H1 (cell line): ENCODE results near the gene DLX4. TPM values are rescaled to one million over a fixed set of nuclear protein-coding genes. Genes with fewer than 3 reads are reported as not detected.
A peak's percentile ranks its signal among the peaks of the same experiment; 100 is the strongest.

Source experiments
- CTCF ChIA-PET: fragments of 300-600 bp; sonication (Branson Sonifier 250); formaldehyde crosslinking; loops from one replicate; lab custom pipeline; 2021; ENCODE audit not compliant: partially characterized antibody; lab: Charles Lee
- POLR2A ChIA-PET: fragments of 300-600 bp; sonication (Branson Sonifier 250); formaldehyde crosslinking; loops from one replicate; lab custom pipeline; 2021; ENCODE audit warnings: inconsistent platforms; ENCODE audit not compliant: partially characterized antibody; lab: Charles Lee
- DNase-seq, 2 experiments: peaks; one replicate each; pipeline versions ENCODE4 v3.0.0 to v3.0.0-alpha.2; 2010 to 2022; ENCODE audit warnings: low spot score in 2 of 2, low read depth in 1 of 2, mixed read lengths in 1 of 2
- FAIRE-seq: peaks from 2 replicates; lab custom pipeline; 2011; peaks lifted over from hg19 to GRCh38; lab: Jason Lieb, UNC
- H2AFZ ChIP-seq: 2 replicates; pipeline ENCODE4 v1.8.1; 2012; ENCODE audit warnings: low read length, inconsistent platforms
- H2AK5ac ChIP-seq: 2 replicates; pipeline ENCODE4 v1.6.1; 2013; ENCODE audit warnings: low read depth, low read length
- H2BK120ac ChIP-seq: replicated peaks from 2 replicates; pipeline ENCODE3; 2013; ENCODE audit warnings: low read depth, low read length, inconsistent platforms
- H2BK12ac ChIP-seq: 2 replicates; pipeline ENCODE4 v1.6.1; 2013; ENCODE audit warnings: low read depth, low read length
- H2BK15ac ChIP-seq: 2 replicates; pipeline ENCODE4 v1.6.1; 2013; ENCODE audit warnings: low read length
- H2BK20ac ChIP-seq: 2 replicates; pipeline ENCODE4 v1.6.1; 2013; ENCODE audit warnings: low read length
- H2BK5ac ChIP-seq: 2 replicates; pipeline ENCODE4 v1.6.1; 2013; ENCODE audit warnings: low read depth, low read length
- H3K14ac ChIP-seq: 2 replicates; pipeline ENCODE4 v1.6.1; 2013; ENCODE audit warnings: inconsistent platforms; ENCODE audit not compliant: insufficient read length
- H3K18ac ChIP-seq: 2 replicates; pipeline ENCODE4 v1.6.1; 2013; ENCODE audit warnings: low read length; ENCODE audit errors: extremely low read depth
- H3K23ac ChIP-seq: 2 replicates; pipeline ENCODE4 v1.6.1; 2013; ENCODE audit warnings: inconsistent platforms; ENCODE audit not compliant: insufficient read length
- H3K23me2 ChIP-seq: 2 replicates; pipeline ENCODE4 v1.6.1; 2013; ENCODE audit warnings: low read depth, low read length
- H3K27ac ChIP-seq: 2 replicates; pipeline ENCODE4 v1.6.1; 2011; ENCODE audit warnings: low read depth, low read length, inconsistent platforms
- H3K27me3 ChIP-seq, 4 experiments: replicated peaks in 1 of 4; 1 replicate in 1 of 4; 2 replicates in 3 of 4; pipeline versions ENCODE4 v1.6.1 to v1.8.1; 2011 to 2013; ENCODE audit warnings: low read length in 3 of 4, mild to moderate bottlenecking in 3 of 4, inconsistent platforms in 2 of 4, mixed read lengths in 2 of 4, moderate library complexity in 1 of 4; ENCODE audit not compliant: control insufficient read depth in 3 of 4, insufficient read depth in 3 of 4; ENCODE audit errors: extremely low read depth in 1 of 4
- H3K36me3 ChIP-seq, 4 experiments: 2 replicates each; pipeline versions ENCODE4 v1.6.1 to v1.8.1; 2011 to 2013; ENCODE audit warnings: mild to moderate bottlenecking in 4 of 4, low read length in 3 of 4, moderate library complexity in 2 of 4, control low read depth in 1 of 4, inconsistent platforms in 1 of 4; ENCODE audit not compliant: insufficient read depth in 4 of 4, control insufficient read depth in 2 of 4
- H3K4ac ChIP-seq: replicated peaks from 2 replicates; pipeline ENCODE3; 2013; ENCODE audit warnings: low read length, low read depth, mixed read lengths, inconsistent platforms; ENCODE audit not compliant: insufficient read length
- H3K4me1 ChIP-seq, 4 experiments: replicated peaks in 1 of 4; 1 replicate in 1 of 4; 2 replicates in 3 of 4; pipeline versions ENCODE4 v1.6.1 to v1.8.1; 2011 to 2013; ENCODE audit warnings: low read length in 3 of 4, inconsistent platforms in 2 of 4, mixed read lengths in 1 of 4; ENCODE audit not compliant: insufficient read depth in 4 of 4, control insufficient read depth in 3 of 4
- H3K4me2 ChIP-seq, 2 experiments: 2 replicates each; pipeline versions ENCODE4 v1.6.1 to v1.8.1; 2011 to 2013; ENCODE audit warnings: low read depth in 2 of 2, low read length in 2 of 2, control low read depth in 1 of 2, inconsistent platforms in 1 of 2, mild to moderate bottlenecking in 1 of 2; ENCODE audit not compliant: insufficient read depth in 1 of 2
- H3K4me3 ChIP-seq, 4 experiments: fragments of 200-600, 300-600 bp in 1 of 4; sonication (generic), shearing (Covaris generic), sonication (Bioruptor Twin) in 1 of 4; 2 replicates each; pipeline versions ENCODE4 v1.5.1 to v1.8.1; 2011 to 2016; ENCODE audit warnings: low read length in 4 of 4, low read depth in 3 of 4, control low read depth in 2 of 4, inconsistent platforms in 2 of 4, mild to moderate bottlenecking in 2 of 4, mixed read lengths in 1 of 4, moderate library complexity in 1 of 4; ENCODE audit not compliant: insufficient read depth in 2 of 4; ENCODE audit errors: extremely low read depth in 1 of 4
- H3K56ac ChIP-seq: replicated peaks from 2 replicates; pipeline ENCODE3; 2013; ENCODE audit warnings: low read depth, mild to moderate bottlenecking, mixed read lengths, low read length, inconsistent platforms; ENCODE audit not compliant: insufficient read length
- H3K79me1 ChIP-seq: 2 replicates; pipeline ENCODE4 v1.6.1; 2013; ENCODE audit warnings: low read depth, low read length, control low read depth
- H3K79me2 ChIP-seq, 2 experiments: 2 replicates each; pipeline versions ENCODE4 v1.6.1 to v1.8.1; 2012 to 2013; ENCODE audit warnings: low read length in 2 of 2, mild to moderate bottlenecking in 2 of 2, inconsistent platforms in 1 of 2; ENCODE audit not compliant: insufficient read depth in 2 of 2, control insufficient read depth in 1 of 2
- H3K9ac ChIP-seq, 4 experiments: replicated peaks in 1 of 4; 1 replicate in 1 of 4; 2 replicates in 3 of 4; pipeline versions ENCODE4 v1.6.1 to v1.8.1; 2011 to 2013; ENCODE audit warnings: low read depth in 3 of 4, low read length in 3 of 4, control low read depth in 2 of 4, mild to moderate bottlenecking in 2 of 4, moderate library complexity in 2 of 4, inconsistent platforms in 1 of 4; ENCODE audit errors: extremely low read depth in 1 of 4
- H3K9me3 ChIP-seq, 2 experiments: 2 replicates each; pipeline versions ENCODE4 v1.6.1 to v1.8.1; 2012 to 2013; ENCODE audit warnings: mild to moderate bottlenecking in 2 of 2, moderate library complexity in 2 of 2, control low read depth in 1 of 2, inconsistent platforms in 1 of 2, low read depth in 1 of 2, low read length in 1 of 2, mixed read lengths in 1 of 2; ENCODE audit not compliant: insufficient read depth in 2 of 2
- H4K20me1 ChIP-seq, 2 experiments: replicated peaks in 1 of 2; 2 replicates each; pipeline versions ENCODE3 to v1.8.1; 2011 to 2013; ENCODE audit warnings: inconsistent platforms in 2 of 2, low read length in 2 of 2, mild to moderate bottlenecking in 1 of 2; ENCODE audit not compliant: insufficient read depth in 2 of 2, control insufficient read depth in 1 of 2
- H4K5ac ChIP-seq: 2 replicates; pipeline ENCODE4 v1.6.1; 2013; ENCODE audit warnings: low read length, low read depth, mixed read lengths, inconsistent platforms; ENCODE audit not compliant: insufficient read length
- H4K8ac ChIP-seq: 2 replicates; pipeline ENCODE4 v1.8.0; 2013; ENCODE audit warnings: mild to moderate bottlenecking, moderate library complexity, low read length, inconsistent platforms; ENCODE audit not compliant: insufficient read depth; ENCODE audit errors: extremely low read depth
- H4K91ac ChIP-seq: replicated peaks from 2 replicates; pipeline ENCODE3; 2013; ENCODE audit warnings: low read length, mixed read lengths, inconsistent platforms; ENCODE audit not compliant: insufficient read length
- JUN ChIP-seq: IDR thresholded peaks from 2 replicates; pipeline ENCODE4 v1.6.1; 2011; ENCODE audit warnings: low read depth, mild to moderate bottlenecking, improper control_type of control experiment, low read length
- RXRA ChIP-seq: IDR thresholded peaks from 2 replicates; pipeline ENCODE4 v1.6.1; 2011; ENCODE audit warnings: low read depth, mild to moderate bottlenecking, low read length, moderate library complexity; ENCODE audit not compliant: insufficient read depth
- WGBS, 2 experiments: shearing (Covaris generic) in 1 of 2; methylation state at CpG; one replicate each; pipeline versions ENCODE4 v1.1.6 to v1.1.7; 2013 to 2015; ENCODE audit warnings: low lambda C conversion rate in 2 of 2, mixed read lengths in 2 of 2, inconsistent platforms in 1 of 2, low coverage in 1 of 2, missing lambda C conversion rate in 1 of 2; ENCODE audit not compliant: insufficient replicate concordance in 2 of 2, insufficient coverage in 1 of 2, insufficient read length in 1 of 2; ENCODE audit errors: extremely low coverage in 1 of 2, missing lambda C conversion rate in 1 of 2; 5-methylcytosine and 5-hydroxymethylcytosine counted together
- polyA plus RNA-seq, 7 experiments: library from polyadenylated mRNA; depleted of rRNA in 3 of 7; stranded (reverse) in 5 of 7; unstranded in 2 of 7; fragments of >200 nt in 5 of 7; fragments of 200-250 nt in 2 of 7; gene quantifications; 1 replicate in 5 of 7; 2 replicates in 1 of 7; 4 replicates in 1 of 7; pipeline versions ENCODE4 v1.2.1 to v1.2.3, GENCODE V29; 2011 to 2013; ENCODE audit warnings: missing spikeins in 2 of 7, mixed read lengths in 2 of 7
- small RNA-seq: library from polyadenylated mRNA; stranded (forward); fragments of <200 nt; extraction: miRNeasy Mini kit (QIAGEN cat#:217004); gene quantifications from one replicate; pipeline ENCODE3, GENCODE V24; 2013; ENCODE audit not compliant: insufficient read depth
- total RNA-seq: library from RNA; stranded (reverse); fragmentation: NEBNext Ultra II Directional; extraction: Animal tissue kit (Norgen Biotek cat#: 25700); gene quantifications from 2 replicates; pipeline ENCODE4 v1.2.1, GENCODE V29; 2021

DLX4 gene
- total and polyA plus RNA-seq, 2 of the 8 experiments (the other 6 are each of a cell fraction or from before 2014, with no cell fraction given), result 0.67 to 0.80 TPM

GRCh38 chr17:50023520-50023919 is 54.5 kb downstream of the DLX4 start:
- FAIRE-seq (no peak), DNase-seq (no peak)
- no peak overlapping the region for H3K27ac ChIP-seq
- H3K79me1 ChIP-seq, result no peaks in the 10 kb centered on the region
- 0 out of 7 replicates have a peak, but pooled peaks cover 0 to under 1% (median 0%) of the 10 kb centered on the region in 4 experiments for H3K27me3 ChIP-seq
- no peak overlapping the region for H2BK5ac ChIP-seq
- no peak overlapping the region for H2BK15ac ChIP-seq
- no peak overlapping the region for H3K4me2 ChIP-seq
- H3K23me2 ChIP-seq, result no peaks in the 10 kb centered on the region; the same call in 1 of the 2 replicates
- H4K8ac ChIP-seq, result no peak overlapping the region
- no peak overlapping the region for H3K14ac ChIP-seq
- no peaks in the 10 kb centered on the region for H3K36me3 ChIP-seq
- H2AFZ ChIP-seq, result no peak overlapping the region
- H4K20me1 ChIP-seq, result peaks cover 0 to 2% of the 10 kb centered on the region in 2 experiments
- no peak overlapping the region for H2AK5ac ChIP-seq
- CTCF ChIA-PET, result no interaction called here
- H3K23ac ChIP-seq, result no peak overlapping the region
- H3K56ac ChIP-seq, result no peak overlapping the region
- peaks cover 5 to 18% of the 10 kb centered on the region in 2 experiments; a peak in 3 of 4 replicates for H3K9me3 ChIP-seq
- H3K18ac ChIP-seq, result no peak overlapping the region
- no peak overlapping the region for H2BK20ac ChIP-seq
- no peaks in the 10 kb centered on the region for H3K79me2 ChIP-seq
- H2BK12ac ChIP-seq, result no peak overlapping the region
- H3K4me1 ChIP-seq, result peaks cover 0 to 14% (median 10%) of the 10 kb centered on the region in 4 experiments; a peak in 6 of 7 replicates
- no peak overlapping the region for H2BK120ac ChIP-seq
- no peak overlapping the region for H4K5ac ChIP-seq
- no peak overlapping the region for H3K9ac ChIP-seq
- no peak overlapping the region for H3K4me3 ChIP-seq
- no peak overlapping the region for H3K4ac ChIP-seq
- TF ChIP-seq JUN (peak; percentile 66; the same call in 1 of the 2 replicates), RXRA (no peak)
- TF ChIP-seq, all 59 proteins: peak for 1
- POLR2A ChIA-PET, result no interaction called here
- H4K91ac ChIP-seq, result no peak overlapping the region
- 64% methylated on average over 8 of the region's 8 CpGs; no CpG with 5 or more reads in 1 of the 2 experiments for WGBS, 2 experiments

Small RNA genes within 50 kb of the gene (small RNA-seq; reads per million reads assigned to genes)
- gene RNU6-1313P, result not detected

Other genes starting within 250 kb of the DLX4 start
- 25.3 and 28.4 TPM in 2 replicates for gene FAM117A, start 205.1 kb upstream of the DLX4 start, total RNA-seq
- gene FAM117A, start 205.1 kb upstream of the DLX4 start, polyA plus RNA-seq (2011; rRNA removed), result 45.7 and 52.3 TPM in 2 replicates
- gene KAT7, start 180.5 kb upstream of the DLX4 start, total RNA-seq, result 138 and 139 TPM in 2 replicates
- 56.2 and 90.9 TPM in 2 replicates for gene KAT7, start 180.5 kb upstream of the DLX4 start, polyA plus RNA-seq (2011; rRNA removed)
- gene TAC4, start 121.1 kb upstream of the DLX4 start, total RNA-seq, result not detected in 2 replicates
- gene TAC4, start 121.1 kb upstream of the DLX4 start, polyA plus RNA-seq (2011; rRNA removed), result 0.15 and 0.22 TPM in 2 replicates
- gene DLX3, start 26.0 kb downstream of the DLX4 start, total RNA-seq, result 0.15 TPM in 1 of 2 replicates, not detected in the other
- gene DLX3, start 26.0 kb downstream of the DLX4 start, polyA plus RNA-seq (2011; rRNA removed), result 0.06 and 0.20 TPM in 2 replicates
- 21.7 and 24.2 TPM in 2 replicates for gene ITGA3, start 86.9 kb downstream of the DLX4 start, total RNA-seq
- 24.0 and 34.4 TPM in 2 replicates for gene ITGA3, start 86.9 kb downstream of the DLX4 start, polyA plus RNA-seq (2011; rRNA removed)
- 17.8 and 18.3 TPM in 2 replicates for gene PDK2, start 126.2 kb downstream of the DLX4 start, total RNA-seq
- gene PDK2, start 126.2 kb downstream of the DLX4 start, polyA plus RNA-seq (2011; rRNA removed), result 121 and 154 TPM in 2 replicates
- 5.8 and 5.9 TPM in 2 replicates for gene SAMD14, start 161.0 kb downstream of the DLX4 start, total RNA-seq
- 5.2 and 5.7 TPM in 2 replicates for gene SAMD14, start 161.0 kb downstream of the DLX4 start, polyA plus RNA-seq (2011; rRNA removed)
- 13.1 and 14.1 TPM in 2 replicates for gene PPP1R9B, start 181.5 kb downstream of the DLX4 start, total RNA-seq
- 5.2 and 6.1 TPM in 2 replicates for gene PPP1R9B, start 181.5 kb downstream of the DLX4 start, polyA plus RNA-seq (2011; rRNA removed)
- gene SGCA, start 196.8 kb downstream of the DLX4 start, total RNA-seq, result not detected in 2 replicates
- gene SGCA, start 196.8 kb downstream of the DLX4 start, polyA plus RNA-seq (2011; rRNA removed), result 0.12 and 0.36 TPM in 2 replicates
- gene COL1A1, start 232.4 kb downstream of the DLX4 start, total RNA-seq, result 80.4 and 88.1 TPM in 2 replicates
- 14.1 and 27.3 TPM in 2 replicates for gene COL1A1, start 232.4 kb downstream of the DLX4 start, polyA plus RNA-seq (2011; rRNA removed)